GM19463 (cell line): Measurements from ENCODE around the gene MTA1.

ENCODE experiments used
- ATAC-seq: cut with Tn5 transposase; IDR thresholded peaks from one replicate; pipeline ENCODE4 v1.9.1; 2021; ENCODE audit warnings: mild to moderate bottlenecking, moderate library complexity; ENCODE audit not compliant: unreplicated experiment

MTA1 gene

GRCh38 chr14:105419195-105420091 is at the start of gene MTA1:
MTA1 (plus strand) TSS chr14:105419827; CDS start chr14:105420036, 209 bp downstream.
- ATAC-seq = peak; percentile 62

GRCh38 chr14:105374389-105374788 is 45.2 kb upstream of the MTA1 start:
- ATAC-seq = no peak

- no peak for ATAC-seq
Observed at GRCh38 chr14:105375635-105376057, 44.0 kb upstream of the MTA1 start.

GRCh38 chr14:105376521-105377440 is 42.8 kb upstream of the MTA1 start:
- ATAC-seq = no peak

GRCh38 chr14:105377555-105378182 is 42.0 kb upstream of the MTA1 start:
- ATAC-seq = no peak

GRCh38 chr14:105378199-105378598 is 41.4 kb upstream of the MTA1 start:
- no peak for ATAC-seq

- ATAC-seq = no peak
Observed at GRCh38 chr14:105378873-105379685, 40.5 kb upstream of the MTA1 start.

GRCh38 chr14:105379946-105380345 is 39.7 kb upstream of the MTA1 start:
- ATAC-seq = no peak

- no peak for ATAC-seq
Observed at GRCh38 chr14:105380756-105381155, 38.9 kb upstream of the MTA1 start.

- no peak for ATAC-seq
Observed at GRCh38 chr14:105381446-105382342, 37.9 kb upstream of the MTA1 start.

- ATAC-seq = no peak
Observed at GRCh38 chr14:105382343-105383082, 37.1 kb upstream of the MTA1 start.

GRCh38 chr14:105383083-105383730 is 36.4 kb upstream of the MTA1 start:
- no peak for ATAC-seq

GRCh38 chr14:105384041-105384557 is 35.5 kb upstream of the MTA1 start:
- ATAC-seq = no peak

- no peak for ATAC-seq
Observed at GRCh38 chr14:105384605-105385321, 34.9 kb upstream of the MTA1 start.

GRCh38 chr14:105385322-105385637 is 34.3 kb upstream of the MTA1 start:
- no peak for ATAC-seq

- ATAC-seq = no peak
Observed at GRCh38 chr14:105385698-105386365, 33.8 kb upstream of the MTA1 start.
